G401.6 (cell line): ENCODE results near the gene TSTD1.
"Not testable (repeated sequence)": the region's sequence is repeated elsewhere in the genome, so short reads cannot be mapped to it uniquely, and the experiment has no call there.

Experiments used
- FAIRE-seq: peaks from 2 replicates; lab custom pipeline; 2012; peaks lifted over from hg19 to GRCh38; lab: Jason Lieb, UNC

Gene TSTD1

DNA sequence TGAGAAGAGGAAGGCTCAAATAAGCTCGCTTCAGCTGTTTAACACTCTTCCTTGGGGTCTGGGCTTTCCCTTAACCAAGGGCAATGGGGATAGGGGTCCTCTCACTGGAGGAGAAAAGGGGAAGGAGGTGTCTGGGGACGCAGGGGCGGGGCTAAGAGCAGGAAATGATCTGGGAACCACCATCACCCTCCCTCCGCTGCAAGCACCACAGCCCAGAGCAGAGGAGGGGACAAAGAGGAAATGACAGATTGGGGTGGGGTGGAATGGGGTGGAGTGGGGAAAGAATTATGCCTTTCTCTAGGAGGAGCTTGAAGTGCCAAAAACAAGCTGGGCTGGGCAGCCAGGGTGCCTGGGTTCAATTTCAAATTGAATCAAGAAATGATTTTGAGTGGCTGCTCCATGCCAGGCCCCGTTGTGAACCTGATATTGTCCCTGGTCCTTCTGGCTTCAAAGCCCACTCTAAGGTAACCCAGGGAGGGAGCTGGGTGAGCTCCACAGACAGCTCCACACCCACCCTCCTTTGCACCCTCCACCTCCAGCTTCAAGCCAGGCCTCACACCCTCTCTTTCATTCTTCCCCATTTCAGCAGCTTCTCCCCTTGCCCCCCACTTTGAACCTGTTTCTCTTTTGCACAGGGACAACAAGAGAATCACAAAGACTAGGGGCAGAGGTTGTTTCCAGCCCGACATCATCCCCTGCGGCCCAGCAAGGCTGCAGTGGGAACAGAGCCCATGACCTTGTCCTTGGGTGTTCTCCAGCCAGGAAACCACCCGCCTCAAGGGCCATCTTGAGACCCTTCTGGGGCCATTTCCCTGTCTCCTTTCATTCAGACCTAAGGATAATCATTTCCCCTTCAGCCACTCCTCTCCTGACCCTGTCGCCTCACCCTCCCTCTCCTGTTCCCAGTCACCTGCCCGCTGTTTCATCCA lies 29.8 kb upstream of the TSTD1 start:
- no peak for FAIRE-seq

DNA sequence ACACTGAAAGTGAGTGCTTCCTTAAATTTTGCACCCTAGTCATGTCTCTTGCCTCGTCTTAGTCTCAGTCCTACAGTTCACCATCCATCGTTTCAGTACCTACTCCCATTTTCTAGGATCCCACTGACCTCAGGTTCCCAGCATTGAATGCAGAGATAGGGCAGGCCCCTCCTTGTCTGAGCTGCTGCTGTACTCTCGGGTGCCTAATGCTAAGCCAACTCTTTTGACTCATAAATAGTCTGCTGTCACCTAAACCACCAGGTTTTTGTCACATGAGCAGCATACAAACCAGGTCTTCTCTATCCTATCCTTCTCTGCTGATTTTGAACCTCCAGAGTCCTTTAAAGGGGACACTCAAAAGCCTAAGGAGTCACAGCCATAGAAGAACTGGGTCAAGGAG lies 27.9 kb upstream of the TSTD1 start:
- no peak for FAIRE-seq

DNA sequence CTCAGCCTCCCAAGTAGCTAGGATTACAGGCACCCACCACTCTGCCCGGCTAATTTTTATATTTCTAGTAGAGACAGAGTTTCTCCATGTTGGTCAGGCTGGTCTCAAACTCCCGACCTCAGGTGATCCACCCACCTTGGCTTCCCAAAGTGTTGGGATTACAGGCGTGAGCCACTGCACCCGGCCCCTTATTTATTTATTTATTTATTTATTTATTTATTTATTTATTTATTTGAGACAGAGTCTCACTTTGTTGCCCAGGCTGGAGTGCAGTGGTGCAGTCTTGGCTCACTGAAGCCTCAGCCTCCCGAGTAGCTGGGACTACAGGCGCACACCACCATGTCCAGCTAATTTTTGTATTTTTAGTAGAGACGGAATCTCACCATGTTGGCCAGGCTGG lies 26.9 kb upstream of the TSTD1 start:
- not testable (repeated sequence) for FAIRE-seq

DNA sequence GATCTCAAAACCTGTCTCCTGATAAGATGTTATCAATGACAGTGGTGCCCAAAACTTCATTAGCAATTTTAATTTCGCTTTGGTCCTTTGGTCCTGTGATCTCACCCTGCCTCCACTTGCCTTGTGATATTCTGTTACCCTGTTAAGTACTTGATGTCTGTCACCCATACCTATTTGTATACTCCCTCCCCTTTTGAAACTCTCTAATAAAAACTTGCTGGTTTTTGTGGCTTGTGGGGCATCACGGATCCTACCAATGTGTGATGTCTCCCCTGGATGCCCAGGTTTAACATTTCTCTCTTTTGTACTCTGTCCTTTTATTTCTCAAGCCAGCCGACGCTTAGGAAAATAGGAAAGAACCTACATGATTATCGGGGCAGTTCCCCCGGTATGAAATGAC lies 25.2 kb upstream of the TSTD1 start:
- not testable (repeated sequence) for FAIRE-seq

DNA sequence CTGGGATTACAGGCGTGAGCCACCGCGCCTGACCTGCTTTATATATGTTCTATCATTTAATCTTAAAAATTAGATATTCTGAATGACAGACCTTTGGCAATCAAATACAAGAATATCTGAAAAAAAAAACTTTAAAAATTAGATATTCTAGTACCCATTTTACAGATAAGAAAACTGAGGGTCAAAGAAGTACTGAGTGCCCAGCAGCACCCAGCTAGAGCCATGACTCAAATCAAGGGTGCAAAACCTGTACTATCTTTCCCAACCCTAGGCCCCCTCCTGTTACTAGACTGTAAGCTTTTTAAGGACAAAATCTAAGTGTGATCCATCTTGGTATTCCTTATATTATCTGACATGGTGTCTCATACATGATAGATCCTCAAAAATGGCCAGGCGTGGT lies 22.7 kb upstream of the TSTD1 start:
- no peak for FAIRE-seq

DNA sequence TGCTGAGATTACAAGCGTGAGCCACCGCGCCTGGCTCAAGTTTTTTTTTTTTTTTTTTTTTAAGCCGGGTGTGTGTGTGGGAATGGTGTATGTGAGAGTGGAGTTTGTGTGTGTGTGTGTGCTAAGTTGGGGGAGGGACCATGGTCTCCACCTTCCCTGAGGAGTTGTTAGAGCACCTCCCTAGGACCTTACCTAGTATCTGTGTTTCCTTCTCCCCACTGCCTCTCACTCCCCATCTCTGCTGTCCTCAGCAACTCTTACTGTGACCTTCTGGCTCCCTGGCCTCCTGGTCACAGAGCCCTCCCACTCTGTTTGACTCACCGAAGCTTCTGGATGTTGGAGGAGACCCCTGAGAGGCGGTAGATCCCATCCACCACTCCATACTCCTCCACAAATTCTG lies 20.5 kb upstream of the TSTD1 start:
- no peak for FAIRE-seq

DNA sequence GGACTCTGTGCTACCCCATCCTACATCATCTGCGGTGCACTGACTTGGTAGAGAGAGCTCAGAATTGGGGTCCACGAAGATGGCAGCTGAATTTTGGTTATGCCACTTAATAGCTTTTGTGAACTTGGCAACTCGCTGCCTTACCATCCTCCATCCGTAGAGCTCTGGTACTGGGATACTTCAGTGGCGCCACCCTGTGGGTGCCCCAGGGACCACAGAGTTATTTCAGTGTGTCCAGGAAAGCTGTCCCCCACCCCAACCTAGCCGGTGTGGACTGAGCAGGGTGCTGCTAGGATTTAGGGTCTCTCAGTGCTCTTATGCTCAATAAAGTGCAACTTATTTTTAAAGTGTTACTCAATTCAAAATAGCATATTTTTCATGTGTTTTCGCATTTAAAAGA lies 16.0 kb upstream of the TSTD1 start:
- no peak for FAIRE-seq

DNA sequence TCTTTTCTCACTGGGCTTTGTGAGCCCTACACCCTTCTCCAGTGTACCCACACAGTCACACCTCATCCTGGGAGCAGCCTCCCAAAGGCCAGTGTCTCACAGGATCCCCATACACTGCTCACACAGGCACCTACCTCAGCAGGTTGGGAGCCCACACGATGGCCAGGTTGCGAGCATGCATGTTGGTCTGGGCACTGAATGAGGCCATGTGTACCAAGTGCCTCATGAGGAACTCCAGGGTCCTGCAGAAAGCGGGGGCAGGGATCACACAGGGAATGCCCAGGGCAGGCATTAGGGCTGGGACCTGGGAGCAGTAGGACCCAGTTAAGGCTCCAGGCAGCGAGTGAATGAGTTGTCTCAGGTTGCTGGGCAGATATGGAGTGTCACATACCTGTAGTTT lies 15.5 kb upstream of the TSTD1 start:
- no peak for FAIRE-seq

DNA sequence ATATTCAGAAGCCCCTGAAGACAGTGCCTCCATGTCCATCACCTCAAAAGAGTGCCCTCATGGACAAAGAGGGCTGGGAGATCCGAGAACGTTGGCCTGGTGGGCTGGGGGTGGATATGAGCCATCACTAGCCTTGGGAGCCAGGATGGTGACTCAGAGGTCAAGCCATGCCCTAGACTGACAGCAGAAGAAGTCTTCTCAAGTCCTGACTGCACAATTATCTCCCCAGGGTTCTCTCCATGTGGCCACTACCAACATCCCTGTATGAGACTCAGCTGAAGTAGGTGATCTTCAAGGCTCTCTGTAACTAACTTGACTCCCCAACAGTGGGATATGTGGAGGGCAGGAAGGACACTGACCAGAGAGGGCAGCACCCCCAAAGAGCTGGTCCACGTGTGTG lies 14.1 kb upstream of the TSTD1 start:
- FAIRE-seq, result no peak

DNA sequence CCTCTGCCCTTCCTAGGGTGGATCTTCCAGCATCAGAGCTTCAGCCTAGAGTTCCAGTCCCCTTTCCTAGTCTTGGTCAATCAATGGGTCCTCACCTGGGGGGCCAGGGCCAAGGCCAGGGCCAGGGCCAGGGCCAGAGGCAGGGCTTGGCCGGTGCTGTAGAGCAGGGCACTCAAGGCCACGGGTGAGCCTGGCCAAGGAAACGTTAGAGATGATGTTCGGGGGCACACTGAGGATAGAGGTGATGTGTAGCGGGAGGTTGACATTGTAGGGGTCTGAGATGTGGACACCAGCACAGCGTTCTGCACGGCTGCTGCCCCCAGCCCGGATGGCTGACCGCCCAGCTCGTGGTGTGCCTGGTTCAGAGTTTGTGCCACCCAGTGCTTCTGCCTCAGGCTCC lies 12.5 kb upstream of the TSTD1 start:
- FAIRE-seq, result no peak

DNA sequence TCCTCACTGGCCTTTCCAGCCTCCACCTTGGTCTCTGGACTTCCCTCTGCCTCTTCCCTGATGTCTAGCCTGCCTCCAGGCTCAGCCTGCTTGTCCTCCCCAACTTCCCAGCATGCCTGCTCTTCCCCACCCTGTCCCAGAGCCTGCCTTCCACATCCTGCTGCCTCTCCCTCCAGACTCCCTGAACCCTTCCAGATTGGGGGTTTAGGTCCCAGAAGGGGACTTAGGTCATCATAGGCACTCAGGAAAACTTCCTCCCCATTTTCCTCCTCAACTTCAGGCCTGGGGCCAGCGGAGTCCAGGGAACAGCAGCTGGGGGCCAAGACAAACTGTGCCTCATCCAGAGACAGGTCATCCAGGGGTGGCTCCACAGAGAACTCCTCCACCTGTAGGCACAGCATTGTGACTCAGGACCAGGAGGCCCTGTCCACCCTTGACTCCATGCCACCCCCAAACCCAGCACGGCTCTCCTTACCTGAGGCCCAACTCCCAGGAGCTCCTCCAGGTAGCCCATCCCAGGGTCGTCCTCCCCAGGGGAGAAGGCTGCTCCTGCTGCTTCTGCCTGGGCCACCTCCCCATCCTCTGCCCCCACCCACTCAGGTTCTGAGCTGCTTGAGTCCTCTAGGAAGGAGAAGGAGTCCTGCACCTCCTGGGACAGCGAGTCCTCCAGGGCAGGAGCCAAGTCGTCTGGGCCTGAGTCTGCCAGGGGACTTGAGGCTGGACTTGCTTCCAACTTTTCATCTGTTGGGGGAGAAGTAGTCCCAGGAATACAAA lies 10.4 kb upstream of the TSTD1 start:
- FAIRE-seq, result no peak

DNA sequence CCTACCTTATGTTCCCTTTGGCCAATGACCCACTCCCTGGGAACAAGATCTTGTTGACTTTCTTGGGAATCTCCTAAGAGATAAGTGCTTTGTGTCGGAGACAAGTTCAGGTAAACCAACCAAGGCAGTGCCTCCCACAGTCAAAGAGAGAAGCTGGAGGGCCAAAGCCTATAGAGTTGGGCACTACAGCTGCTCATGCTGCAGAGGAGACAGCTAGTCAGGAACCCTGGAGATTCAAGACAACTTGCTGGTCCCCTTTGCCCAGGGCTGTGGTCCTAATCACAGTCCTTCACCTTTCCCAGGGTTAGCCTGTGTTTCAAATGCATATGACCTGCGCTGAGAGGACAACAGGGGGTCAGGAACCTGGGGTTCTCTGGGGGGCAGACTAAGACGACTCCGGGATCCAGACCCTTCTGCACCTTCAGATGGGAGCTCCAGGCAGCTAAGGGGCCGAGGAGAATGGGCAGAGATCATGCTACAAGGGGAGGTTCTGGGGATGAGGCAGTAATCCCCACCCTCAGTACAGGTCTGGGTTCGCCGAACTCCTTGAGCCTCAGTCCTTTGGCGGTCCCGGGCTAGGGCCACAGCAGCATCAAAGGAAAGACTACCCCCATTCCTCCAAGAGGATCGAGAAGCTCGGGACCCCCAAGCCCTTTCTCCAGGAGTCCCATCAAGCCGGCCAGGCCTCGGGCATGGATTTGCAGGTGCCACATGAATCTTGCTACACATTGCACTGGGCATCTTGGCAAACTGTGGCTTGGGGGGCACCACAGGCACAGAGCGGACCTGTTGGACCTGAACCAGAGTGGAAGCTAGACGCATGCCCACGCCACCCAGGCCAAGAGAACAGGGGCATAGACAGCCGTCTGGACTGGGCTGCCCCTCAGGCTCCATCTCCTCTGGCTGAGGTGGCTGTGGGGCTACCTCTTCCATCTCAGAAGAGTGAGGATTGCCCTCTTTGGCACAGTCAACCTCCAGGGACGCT lies 9.0 kb upstream of the TSTD1 start:
- FAIRE-seq, result no peak

DNA sequence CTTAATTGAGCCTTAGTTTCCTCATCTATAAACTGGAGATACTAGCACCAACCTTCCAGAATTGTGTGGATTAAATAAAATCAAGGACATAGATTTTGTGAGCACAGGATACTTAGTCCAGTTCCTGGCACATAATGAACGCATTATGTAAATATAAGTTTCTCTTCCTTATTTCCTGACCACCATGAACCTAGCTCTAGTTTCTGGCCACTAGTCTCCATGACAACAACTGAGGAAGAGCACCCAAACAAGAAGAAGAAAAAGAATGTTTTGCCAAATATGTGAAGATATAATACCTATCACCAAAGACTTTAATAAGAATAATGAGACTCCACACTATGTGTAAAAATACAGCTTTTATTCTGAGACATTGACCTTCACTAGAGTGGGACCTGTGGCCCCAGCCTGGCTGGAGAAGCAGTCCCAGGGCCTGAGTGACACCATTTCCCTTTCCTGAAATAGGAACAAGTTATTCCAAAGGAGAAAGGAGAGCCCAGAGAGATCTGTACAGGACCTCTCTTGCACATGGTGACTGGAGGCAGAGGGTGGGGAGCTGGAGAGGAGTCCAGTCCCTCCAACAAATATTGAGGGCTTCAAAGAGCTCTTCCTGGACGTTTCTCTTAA lies 8.0 kb upstream of the TSTD1 start:
- FAIRE-seq, result no peak

DNA sequence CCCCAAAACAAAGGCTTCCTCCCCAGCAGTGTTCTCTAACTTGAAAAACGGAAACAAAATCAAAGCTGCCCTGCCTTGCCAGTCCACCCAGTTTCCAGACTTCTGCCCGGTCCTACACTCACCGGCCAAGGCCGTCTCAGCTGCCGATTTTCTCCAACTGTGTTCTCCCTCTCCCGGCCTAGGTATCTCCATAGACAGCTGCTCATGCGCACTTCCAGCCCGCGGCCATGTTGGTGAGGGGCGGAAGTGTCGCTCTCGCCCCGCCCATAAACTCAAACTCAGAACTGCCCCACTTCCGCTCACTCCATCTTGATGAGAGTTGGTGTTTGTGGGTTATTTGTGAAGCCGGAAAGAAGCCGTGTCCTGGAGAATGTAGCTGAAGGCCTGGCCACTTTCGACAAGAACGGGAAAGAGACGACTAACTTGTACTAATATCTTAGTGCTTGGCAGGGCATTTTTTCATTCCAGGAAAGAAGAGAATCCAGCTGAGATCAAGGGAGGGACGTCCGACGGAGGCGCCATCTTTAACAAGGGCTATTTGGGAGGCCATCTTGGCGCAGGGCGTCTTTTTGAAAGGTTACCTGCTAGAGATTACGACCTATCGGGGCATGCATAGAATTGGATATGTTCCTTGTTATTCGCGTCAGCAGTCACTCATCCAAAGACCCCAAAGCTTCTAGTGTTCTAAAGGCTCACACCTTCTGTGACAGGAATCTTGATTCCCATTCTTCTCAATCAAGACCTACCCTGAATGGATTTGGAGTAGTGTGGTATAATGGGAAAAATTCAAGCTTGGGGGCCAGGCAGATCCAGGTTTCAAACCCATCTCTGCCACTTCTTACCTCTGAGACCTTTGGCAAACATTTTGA lies 7.2 kb upstream of the TSTD1 start, which contains the start of gene USF1:
USF1 (minus strand) TSS at position 242 of the 869 bp plus-strand sequence. CDS start 2,702 bp downstream, outside the sequence.
- peak; percentile 93 for FAIRE-seq

DNA sequence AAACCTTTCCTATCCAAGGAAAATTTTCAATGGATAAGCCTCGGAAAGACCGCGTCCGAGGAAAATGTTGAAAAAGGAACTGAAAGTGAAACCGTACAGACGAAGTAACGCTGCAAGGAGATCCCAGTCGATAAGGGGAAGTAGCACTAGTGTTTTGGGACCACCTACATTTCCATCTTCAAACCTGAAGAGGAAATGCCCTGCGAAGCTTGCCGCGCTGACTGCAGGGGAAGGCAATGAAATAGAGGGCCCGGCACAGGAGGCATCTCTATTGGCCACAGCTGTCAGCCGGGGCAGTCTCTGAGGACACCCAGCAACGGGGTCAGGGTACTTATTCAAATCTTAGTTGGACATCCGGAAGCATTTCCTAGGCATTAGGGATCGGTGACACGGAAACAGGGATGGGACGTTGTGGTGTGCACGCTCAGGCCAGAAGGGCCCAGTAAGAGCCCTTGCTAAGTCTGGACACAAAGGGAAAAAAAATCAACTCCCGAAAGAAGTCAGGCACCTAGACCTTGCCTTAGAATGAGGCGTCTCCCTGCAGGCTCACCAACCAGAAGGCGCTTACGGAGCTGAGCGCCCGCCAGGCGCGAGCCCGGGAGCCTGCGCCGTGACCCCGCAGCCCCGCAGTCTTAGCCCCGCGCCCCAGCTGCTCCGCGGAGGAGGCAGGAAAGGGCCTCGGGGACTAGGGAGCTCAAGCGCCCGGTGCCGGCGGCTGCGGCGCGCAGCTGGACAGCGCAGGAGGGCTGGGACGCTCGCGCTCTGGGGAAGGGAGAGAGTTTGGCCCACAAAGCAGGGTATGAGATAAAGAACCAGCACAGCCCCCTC lies 6.4 kb upstream of the TSTD1 start:
- peak; percentile 36 for FAIRE-seq

DNA sequence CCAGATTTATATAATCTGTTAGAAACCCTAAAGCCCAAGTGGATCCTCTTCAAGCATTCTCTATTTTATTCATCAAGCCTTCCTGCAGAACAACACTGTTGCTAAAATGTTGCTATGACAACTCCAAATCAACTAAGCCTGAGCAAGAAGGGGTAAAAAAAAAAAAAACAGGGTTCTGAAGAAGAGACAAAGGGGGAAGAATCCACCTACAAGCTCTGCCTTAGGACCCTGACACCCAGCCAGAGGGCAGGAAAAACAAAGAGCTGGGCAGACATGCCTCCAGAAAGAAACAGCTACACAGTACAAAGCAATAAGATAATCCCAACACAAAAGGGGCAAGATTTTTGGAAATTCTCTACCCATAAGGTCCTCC lies 5.8 kb upstream of the TSTD1 start:
- FAIRE-seq, result no peak

DNA sequence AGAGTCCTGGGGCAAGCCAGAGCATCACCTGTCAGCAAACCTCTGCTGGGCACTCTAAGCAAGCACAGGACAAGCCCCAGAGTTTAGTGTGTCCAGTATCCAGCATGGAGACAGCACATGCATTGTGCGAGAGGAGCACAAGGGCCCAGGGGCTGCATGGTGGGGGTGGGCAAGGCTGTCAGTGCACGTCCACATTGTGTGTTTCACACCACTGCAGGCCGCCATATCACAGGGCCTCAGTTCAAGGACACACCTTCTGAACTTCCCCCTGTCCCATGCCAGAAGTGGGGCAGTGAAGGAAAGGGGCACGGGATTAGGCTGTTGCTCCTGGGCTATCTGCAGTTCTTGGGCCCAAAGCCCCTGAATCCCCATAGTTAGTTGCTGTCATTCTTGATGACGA lies 782 bp upstream of the TSTD1 start:
- no peak for FAIRE-seq

DNA sequence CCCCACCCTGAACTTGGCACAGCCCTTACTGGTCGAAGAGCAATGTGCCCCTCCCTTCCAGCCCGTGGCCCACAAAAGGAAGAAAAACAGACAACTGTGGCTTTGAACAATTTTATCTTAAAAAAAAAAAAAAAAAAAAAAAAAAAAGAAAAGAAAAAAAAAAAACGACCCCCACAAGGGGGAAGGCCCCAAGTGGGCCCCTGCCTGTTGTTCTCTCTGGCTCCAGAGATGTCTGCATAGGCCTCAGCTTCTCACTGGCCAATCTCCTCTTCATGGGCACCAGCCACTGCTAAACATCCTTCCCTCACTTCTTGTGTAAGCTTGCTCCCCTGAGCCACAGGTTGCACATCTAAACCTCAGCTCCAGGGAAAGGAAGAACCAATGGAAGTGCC lies 386 bp upstream of the TSTD1 start:
- FAIRE-seq, result no peak

DNA sequence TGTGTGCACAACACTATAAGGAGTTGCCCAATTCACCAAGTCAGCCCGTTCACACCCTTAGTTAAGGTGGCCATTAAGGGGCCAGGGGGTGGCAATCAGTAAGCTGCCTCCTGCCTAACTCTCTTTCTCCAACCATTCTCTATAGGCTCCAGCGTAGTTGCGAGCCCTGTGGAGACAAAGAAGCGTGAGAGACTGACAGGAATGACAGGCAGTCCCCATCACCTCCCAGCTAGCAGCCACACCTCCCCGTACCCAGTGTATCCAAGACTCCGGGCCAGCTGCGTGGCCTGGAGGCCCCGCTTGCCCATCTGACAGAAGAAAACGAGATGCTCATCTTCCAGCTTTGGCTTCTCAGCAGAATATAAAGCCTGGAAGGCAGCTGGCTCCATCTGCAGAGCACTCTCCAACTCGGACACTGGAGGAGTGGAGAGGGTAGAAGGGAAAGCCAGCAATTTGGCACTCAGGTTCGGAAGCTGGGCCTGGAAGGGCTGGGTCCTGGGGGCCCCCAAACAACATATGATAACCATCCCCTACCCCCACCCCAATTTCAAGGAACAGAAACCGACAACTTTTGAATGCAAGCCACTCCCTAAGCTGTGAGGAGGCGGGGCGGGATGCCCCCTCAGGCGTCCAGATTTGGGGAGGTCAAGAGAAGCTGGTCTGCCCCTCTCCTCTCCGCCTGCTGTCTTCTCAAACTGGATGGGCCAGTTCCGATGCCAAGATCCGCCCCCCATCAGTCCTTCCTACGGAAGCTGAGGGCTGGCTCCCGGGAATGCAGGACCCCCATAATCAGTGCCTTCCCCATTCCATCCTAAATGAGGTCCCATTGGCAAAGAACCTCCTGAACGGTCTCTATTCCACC lies 872 bp downstream of the TSTD1 start:
- FAIRE-seq, result no peak
